Measurements from ENCODE around the gene CTDSP2.
"Not testable (repeated sequence)": the region's sequence is repeated elsewhere in the genome, so short reads cannot be mapped to it uniquely, and the experiment has no call there.

CTDSP2 gene

DNA sequence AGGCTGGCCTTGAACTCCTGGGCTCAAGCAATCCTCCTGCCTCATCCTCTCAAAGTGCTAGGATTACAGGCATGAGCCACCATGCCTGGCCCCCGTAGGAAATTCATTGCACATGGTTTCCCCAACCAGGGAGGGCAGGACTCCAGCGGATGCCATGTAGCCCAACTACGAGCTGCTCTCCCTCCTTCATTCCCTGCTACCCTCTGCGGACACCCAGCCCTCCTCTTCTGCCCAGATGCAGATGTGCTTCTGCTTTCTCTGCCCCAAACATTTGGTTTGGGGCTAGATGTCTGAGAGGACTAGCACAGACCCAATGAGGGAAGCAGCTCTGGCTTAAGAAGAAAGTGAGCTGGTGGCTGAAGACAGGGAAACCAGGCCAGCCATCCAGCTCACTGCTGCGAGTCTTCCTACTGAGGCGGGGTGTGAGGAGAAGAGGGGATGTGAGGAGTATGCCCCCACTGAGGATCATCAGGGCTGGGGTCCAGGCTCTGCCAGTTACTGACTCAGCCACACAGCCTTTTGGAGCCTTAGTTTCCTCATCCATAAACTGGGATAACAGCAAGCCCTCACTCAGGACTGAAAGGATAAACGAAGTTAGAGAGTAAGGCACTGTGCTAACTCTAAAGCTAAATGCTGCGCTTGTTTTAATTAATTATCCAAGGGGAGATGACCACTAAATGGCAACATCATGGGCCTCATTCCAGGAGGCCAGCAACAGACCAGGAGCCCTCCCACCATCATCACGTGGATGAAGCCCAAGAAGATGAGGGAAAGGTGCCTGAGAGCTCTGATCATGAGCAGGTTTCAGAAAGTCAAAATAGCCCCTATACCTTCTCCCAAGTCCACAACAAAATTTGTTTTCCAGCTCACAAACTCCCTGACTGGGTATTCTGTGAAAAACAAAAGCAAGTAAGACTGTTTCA lies 10.9 kb downstream of the CTDSP2 start:
- DNase-seq (ENCODE audit: low spot score): no peak

DNA sequence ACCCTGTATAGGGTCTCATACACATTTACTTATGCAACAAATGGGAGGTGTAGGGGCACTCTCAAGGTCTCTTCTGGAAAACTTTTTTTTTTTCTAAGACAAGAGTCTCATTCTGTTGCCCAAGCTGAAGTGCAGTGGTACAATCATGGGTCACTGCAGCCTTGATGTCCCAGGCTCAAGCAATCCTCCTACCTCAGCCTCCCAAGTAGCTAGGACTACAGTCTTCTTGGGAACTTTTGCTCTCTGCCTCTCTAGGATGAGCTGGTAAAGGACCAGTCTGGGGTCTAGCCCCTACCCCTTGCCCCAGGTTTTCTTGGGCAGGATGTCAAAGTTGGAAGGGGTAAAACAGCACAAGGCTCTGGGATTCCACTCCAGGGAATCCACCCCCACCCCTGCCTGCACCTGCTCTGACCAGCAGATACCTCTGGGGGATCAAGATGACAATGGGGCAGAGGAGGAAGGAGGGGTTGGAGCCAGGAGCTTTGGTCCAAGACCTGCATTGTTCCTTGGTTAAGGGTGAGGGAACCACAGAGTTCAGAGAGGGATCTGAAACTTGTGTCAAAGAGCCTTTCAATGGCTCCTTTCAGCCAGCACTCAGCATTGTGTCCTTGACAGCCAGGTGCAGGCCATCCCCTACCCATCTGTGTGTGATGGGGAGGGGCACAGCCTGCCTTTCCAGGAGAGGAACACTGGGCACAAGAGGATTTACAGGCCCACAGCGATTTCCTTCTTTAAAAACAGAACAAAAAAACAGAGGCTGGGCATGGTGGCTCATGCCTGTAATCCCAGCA lies 12.2 kb downstream of the CTDSP2 start:
- no peak for DNase-seq (ENCODE audit: low spot score)

DNA sequence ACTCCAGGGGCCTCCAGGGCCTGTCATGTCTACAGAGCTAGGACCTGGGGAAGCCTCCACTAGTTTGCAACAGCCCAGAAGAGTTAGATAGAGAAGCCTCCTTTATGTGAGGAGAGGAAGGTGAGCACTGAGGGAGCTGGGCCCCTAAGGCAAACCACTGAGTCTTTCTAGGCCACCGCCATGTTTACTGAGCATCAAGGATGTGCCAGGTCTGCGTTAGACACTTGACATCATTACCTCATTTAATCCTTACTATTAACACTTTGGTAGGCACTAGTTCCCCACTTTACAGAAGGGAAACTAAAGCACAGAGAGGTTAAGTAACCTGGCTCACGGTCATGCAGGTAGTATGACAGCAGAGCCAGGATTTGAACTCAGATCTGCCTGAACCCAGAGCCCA lies 12.9 kb downstream of the CTDSP2 start:
- no peak for DNase-seq (ENCODE audit: low spot score)

DNA sequence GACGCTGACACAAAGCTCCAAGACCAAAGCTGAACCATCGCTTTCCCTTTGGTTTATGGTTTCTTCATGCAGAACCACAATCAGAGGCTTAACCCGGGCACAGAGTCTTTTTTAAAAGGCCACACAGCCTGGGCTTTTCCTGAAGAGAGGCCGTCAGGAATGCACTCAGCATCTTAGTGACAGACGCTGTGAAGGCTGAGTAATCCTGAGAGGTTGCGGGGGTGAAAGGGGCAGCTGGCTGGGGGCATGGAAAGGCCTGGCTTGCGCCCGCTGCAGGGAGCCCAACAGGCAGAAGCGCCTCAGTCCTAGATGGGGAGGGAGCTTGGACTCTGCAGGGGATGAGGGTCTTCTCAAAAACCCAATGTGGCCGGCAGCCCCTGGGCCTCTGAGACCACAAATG lies 13.6 kb downstream of the CTDSP2 start:
- no peak for DNase-seq (ENCODE audit: low spot score)

DNA sequence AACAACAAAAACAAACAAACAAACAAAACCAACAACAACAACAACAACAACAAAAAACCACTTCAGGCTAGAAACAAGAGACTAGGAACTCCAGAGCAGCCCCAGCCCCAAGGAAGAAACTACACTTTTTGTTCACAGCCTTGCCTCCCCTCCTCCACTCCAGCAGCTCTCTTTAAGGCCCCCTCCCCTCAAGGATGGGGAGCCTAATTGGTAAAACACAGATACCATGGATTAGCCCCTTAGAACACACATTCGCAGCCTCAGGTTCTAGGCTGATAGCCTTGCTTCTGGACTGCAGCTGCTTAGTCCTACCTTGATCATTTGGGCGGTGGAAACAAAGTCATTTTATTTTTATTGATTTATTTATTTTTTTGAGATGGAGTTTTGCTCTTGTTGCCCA lies 16.1 kb downstream of the CTDSP2 start:
- no peak for DNase-seq (ENCODE audit: low spot score)

DNA sequence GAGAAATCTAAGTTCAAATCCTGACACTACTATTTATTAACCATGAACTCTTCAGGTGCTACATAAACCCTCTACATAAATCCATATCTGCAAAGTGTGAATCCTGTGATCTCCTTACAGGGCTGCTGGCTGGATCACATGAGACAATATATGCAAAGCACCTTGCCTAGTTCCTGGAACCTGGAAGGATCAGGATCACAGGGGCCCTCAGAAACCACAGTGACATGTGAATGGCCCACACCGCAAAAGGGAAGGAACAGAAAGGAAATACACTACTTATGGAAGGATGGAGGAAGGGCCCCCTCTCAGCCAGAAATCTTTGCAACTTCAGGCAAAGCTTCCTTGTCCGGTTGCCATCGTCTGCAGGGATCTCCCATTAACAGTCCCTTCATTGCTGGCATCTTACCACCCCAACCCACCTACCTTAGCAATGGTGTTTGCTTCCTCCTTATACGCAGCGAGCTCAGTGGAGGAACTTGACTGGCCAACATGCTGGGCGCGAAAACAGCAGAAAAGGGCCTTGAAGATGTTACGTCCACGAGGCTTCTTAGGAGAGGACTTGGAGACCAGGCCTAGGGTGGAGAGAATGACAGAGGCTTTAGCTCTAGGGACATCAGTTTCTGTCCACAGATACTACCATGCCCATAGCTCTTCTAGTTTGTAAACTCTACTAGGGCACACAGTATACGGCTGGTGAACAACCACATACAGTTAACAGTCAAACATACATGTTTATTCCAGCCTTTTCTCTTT lies 17.3 kb downstream of the CTDSP2 start:
- DNase-seq (ENCODE audit: low spot score): no peak

DNA sequence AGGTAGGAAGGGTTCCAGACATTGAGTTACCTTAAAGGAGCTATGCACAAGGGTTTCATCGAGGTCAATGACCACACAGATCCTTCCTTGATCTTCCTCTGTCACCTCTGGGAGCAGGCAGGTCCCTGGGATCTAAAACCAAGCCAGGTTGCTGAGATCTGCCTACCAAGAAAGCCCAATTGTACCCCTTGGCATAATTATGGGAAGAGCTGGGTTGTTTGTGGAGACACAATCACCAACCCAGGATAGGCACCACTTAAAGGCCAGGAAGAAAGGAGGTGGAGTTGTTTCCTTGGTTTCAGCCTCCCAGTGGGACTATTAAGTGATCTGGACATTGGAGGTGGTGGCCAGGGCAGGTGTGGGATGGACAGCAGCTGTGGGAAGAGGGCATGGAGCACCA lies 19.6 kb downstream of the CTDSP2 start:
- DNase-seq (ENCODE audit: low spot score): no peak

DNA sequence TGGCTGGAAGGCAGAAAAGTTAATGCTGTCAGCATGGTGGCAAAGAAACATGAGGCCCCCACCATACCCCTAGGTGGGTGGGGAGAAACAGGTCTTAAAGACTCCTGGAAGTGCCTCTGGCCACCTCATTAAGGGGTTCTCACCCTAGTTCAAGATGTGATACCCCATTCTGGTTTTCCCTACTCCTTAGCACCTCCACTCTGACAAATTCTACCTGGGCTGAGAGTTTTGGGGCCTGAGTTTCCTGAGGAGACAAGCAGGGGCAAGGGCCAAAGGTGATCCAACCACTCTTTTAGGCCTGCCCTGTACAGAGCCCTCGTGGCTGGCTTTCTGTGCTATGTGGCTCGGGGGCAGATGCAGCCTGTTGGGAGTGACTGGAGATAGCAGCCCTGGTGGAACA lies 20.1 kb downstream of the CTDSP2 start:
- no peak for DNase-seq (ENCODE audit: low spot score)

DNA sequence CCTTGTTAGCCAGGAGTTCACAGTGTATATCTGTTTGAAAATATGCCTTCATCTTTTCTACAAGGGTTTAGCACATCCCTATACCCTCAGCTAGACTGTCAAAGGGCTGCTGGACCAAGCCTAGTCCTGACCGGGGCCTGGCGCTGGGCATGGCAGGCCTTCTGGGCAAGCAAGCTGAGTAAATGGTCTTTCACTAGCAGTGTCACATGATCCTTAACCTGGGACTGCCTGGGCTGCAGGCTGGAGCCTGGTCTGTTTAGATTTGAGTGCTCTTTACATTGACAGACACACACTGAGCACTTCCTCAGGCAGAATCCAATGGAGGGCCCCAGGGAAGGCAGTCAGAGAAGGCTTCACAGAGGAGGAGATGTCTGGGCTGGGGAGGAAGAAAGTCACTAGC lies 21.1 kb downstream of the CTDSP2 start:
- DNase-seq (ENCODE audit: low spot score): no peak

DNA sequence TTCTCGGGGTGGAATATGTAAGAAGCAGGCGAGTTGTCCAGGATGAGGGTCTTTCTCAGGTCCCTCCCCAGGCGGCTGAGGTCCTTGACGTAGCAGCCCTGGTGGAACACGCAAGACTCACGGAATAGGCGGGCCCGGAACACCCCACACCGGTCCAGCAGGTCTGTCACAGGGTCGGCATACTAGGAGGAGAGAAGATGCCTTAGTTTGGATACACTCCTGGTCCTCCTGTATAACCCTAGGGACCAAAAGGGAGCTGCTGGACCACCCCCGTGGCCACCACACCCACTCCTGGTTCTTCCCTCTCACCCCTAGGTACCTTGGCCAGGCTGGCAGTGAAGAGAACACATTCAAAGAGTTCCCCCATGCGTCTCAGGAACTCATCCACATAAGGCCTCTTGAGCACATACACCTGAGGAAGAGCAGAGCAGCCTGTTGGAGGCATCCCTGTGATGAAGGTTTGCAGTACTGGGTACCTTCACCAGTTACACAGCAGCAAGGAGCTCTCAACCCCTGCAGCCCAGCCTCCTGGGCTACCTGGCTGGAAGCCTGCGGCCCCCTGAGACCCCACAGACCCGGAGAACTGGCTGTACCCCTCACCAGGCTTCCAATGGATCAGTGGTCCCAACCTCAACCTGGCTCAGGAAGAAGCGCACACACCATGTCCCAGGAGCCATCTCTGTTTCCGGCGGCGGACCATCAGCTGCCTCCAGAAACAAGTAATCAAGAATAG lies 22.5 kb downstream of the CTDSP2 start:
- DNase-seq (ENCODE audit: low spot score): no peak

DNA sequence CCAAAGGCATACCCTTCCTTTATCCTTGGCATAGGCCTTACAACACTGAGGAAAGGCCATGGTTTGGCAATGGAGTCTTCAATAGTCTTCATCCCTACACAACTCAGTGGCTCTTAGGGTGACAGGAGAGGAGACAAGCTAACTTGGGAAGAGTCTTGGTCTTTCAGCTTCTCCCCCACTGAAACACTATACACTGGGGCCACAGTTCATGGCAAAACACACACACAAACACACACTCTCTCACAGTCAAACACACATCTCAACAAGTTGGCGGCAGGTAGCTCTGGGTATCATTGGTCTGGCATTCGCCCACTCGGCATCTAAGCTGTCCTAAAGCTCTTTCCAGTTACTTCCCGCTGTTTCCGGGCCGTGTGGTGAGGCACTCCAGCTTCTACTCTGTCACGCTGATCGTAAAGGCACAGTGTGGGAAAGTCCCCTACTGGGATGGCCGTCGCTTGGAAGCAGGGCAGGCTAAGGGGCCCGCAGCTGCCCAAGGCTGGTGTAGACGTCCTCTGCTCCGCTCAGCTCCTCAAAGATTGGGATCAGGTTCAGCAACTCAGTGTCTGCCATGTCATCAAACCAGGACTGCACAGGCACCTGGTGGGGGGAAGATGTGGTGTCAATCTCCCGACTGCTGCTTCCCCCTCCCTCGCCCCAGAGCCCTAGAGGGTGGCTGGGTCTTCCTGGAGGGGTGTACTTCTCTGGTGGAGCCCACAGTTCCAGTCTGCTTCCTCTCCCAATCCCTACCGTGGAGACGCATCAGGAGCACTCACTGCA lies 23.2 kb downstream of the CTDSP2 start:
- DNase-seq (ENCODE audit: low spot score): no peak

DNA sequence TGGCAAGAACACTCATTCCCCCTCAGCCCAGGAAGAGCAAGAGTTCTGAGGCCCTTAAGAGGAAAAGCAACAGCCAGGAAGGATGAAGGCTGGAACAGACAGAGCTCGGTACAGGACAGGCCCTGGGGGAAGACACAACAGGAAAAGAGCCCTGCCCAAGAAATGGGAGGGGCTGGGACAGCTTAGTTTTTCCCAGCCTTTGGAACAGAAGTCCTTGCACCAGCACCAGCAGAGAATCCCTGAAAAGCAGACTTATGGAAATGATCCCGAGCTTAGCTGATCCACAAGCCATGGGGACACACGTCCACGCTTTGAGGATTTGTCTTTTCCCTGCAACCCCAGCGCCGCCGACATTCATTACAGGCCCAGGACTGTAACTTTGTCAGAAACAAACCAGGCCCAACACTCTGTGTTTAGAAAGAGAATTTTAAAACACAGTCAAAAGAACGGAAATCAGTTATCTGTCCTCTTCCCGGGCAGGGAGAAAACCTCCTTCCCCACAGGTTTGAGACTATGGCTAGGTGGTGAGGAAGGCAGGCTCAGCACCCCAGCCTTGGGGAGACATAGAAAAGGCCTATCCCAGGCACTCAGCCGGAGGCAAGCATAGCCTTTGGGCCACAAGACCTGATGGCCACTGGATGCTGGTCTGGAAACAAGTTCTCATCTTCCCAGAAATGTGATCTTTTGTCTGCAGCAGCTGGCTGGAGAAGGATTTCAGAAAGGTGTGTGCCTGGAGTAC lies 24.0 kb downstream of the CTDSP2 start:
- no peak for DNase-seq (ENCODE audit: low spot score)

DNA sequence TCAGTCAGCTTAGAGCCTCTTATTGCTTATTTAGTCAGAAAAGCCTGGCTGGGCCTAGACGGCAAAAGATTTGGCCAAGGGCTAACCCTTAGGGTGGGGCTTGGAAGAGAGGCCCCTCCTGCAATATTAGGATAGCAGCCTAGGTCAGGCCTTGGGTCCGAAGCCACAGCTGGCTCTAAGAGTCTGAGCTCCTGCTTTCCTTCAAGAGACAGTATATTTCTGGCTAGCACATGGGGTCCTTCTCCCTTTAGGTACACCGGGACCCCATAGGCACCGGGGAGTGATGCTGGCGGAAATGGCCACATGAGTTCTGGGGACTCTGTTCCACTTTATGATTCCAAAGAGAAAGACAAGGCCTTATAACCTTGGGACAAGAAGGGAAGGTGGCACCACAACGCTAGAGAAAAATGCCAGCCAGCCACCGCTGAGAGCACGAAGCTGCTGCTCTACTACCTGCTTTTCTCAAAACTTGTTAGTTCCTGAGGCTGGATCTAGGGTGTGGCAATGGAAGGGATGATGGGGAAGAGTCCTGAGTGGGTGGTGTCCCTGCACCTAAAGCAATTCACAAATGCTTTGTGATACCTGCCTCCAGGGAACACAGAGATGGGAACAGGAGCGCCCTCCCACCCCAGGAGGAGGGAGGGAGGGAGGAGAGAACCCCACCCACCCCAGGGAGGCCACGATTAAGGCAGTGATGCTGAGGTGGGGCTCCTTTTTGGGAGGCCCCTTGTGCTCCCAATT lies 24.9 kb downstream of the CTDSP2 start:
- DNase-seq (ENCODE audit: low spot score): no peak

DNA sequence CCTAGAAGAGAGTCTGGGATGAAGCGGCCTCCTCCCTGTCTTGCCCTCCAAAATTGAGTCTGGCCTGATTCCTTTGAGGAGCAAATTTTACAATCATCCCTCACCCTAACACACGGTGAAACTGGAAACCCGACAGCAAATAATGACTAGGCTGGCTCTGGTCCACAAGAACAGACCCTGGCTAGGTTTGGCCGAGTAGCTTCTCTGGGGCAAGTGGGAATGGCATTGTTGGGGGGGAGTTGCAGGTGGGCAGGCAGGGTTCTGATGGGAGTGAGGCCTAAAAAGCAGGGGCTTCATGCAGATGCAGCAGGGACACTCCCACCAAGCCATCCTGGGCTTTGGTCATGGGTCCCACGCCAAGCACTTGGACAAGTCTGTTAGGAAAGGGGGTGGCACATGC lies 25.5 kb downstream of the CTDSP2 start:
- not testable (repeated sequence) for DNase-seq (ENCODE audit: low spot score)

DNA sequence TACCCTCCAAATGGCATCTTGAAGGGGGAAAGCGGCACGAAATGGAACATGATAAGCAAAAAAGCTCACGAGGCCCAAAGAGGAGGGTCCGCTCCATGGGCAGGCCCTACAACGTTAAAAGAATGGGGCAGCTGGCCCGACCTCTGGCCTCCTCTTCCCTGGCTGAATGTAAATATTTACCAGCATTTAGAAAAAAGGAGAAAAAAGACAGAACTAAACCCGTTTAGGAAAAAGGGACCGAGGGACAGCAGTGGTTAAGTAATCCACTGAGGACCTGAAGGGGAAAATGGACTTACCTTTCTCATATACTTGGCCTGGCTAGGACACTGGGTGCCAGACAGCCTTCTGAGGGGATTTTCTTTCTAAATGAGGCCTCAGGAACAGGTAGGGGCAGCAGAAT lies 26.4 kb downstream of the CTDSP2 start:
- DNase-seq (ENCODE audit: low spot score): not testable (repeated sequence)

DNA sequence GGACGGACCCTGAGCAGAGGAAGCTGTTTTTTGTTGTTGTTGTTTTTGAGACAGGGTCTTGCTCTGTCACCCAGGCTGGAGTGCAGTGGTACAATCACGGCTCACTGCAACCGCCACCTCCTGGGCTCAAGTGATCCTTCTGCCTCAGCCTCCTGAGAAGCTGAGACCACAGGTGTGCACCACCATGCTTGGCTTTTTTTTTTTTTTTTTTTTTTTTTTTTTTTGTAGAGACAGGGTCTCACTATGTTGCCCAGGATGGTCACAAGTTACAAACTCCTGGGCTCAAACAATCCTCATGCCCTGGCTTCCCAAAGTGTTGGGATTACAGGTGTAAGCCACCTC lies 28.6 kb downstream of the CTDSP2 start:
- not testable (repeated sequence) for DNase-seq (ENCODE audit: low spot score)

DNA sequence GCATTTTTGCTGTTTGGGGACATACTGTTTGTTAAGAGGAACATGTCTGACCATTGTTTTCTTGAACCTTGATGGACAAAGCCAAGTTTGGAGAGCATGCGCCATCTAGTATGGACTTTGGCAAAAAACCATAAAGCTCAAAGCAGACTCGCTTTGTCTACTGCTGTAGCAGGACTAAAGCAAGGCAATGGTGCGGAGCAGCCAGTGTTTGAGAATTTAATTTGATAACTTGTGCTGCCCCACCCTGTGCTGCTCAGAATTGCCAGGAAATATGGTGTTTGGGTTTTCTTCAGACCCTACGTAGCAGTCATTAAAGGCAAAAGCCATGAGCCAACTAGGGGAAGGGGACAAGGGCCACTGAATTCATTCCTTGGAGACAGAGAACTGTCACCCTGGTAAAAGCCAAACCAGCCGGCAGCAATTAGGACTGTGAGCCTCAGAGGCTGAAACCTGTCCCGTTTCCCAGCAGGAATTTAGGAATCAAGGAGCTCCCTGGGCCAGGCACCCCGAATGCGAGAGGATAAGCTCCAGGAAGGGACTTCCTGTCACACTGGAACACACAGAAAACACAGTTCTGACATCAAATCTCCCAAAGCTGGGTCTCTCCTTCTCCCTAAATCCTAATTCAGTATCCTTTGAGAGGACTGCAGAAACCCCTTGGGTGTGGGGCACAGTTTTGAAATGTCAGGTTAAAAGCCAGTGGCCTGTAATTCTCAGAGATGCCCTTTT lies 29.1 kb downstream of the CTDSP2 start:
- DNase-seq (ENCODE audit: low spot score): no peak

DNA sequence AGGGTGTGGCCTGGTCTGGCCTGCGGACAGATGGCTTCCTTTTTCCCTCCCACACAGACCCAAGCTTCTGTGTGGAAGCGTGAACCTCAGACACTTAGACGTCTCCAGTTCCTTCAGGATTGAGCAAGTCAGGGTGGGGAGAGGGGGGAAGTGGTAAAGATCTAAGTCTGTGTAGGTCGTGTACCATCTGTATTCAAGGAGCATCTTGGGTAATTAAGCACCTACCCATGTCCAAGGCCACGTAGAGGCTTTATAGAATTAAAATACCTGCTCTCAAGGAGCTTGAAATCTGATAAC lies 29.7 kb downstream of the CTDSP2 start:
- DNase-seq (ENCODE audit: low spot score): no peak
